OCI-LY3 (cell line): Measurements from ENCODE around the gene STK32C.

ENCODE experiments used
- CTCF ChIP-seq: fragments of 200-600, 300-600 bp; sonication (generic); IDR thresholded peaks from 2 replicates; pipeline ENCODE4 v1.5.1; 2014; ENCODE audit warnings: antibody characterized with exemption, low read length, low read depth
- EZH2phosphoT487 ChIP-seq: fragments of 200-600 bp; shearing (Covaris generic); IDR thresholded peaks from 2 replicates; pipeline ENCODE4 v1.6.1; 2018; ENCODE audit warnings: antibody characterized with exemption, mixed run types, low read depth

DNA sequence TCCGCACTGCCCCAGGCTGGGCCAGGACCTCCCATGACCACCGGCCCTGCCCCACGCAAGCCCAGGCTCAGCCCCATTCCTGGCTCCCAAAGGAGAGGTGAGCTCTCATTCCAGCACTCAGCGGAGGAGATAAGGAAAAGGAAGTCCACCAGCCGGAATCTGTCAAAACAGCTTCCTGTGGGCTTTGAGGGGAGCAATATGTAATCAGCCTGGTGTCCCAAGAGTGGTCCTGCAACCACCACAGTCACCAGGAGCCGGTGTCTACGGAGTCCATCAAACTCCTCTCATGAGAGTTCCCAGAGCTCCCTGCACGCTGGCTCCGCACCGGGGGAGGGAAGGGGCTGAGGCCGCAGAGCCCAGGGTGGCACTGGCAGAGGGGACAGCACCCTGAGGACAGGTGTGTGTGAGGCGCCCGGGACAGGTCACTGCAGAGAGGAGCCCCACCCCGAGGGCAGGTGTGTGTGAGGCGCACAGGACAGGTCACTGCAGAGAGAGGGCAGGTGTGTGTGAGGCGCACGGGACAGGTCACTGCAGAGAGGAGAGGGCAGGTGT lies 57.9 kb downstream of the STK32C start:
- TF ChIP-seq CTCF = no peak
- no peak for TF ChIP-seq EZH2phosphoT487
